Effector memory CD8-positive, alpha-beta T cell (primary cell): ENCODE data around the gene STK25.
A peak's percentile ranks its signal among the peaks of the same experiment; 100 is the strongest.
"Not testable (repeated sequence)": the region's sequence is repeated elsewhere in the genome, so short reads cannot be mapped to it uniquely, and the experiment has no call there.

Source experiments
- ATAC-seq: fragments of 150-1000 bp; cut with Tn5 transposase; replicated peaks from 2 replicates; pipeline ENCODE4 v1.10.0; 2021; ENCODE audit warnings: mild to moderate bottlenecking, moderate library complexity
- DNase-seq, 3 experiments: peaks; one replicate each; pipeline ENCODE4 v3.0.0; 2021
- H3K27ac Mint-ChIP-seq, 2 donors: one replicate each; pipeline ENCODE4 v1.8.0; 2022; ENCODE audit warnings: mild to moderate bottlenecking in 2 of 2, mixed read lengths in 2 of 2, moderate library complexity in 2 of 2
- H3K27me3 Mint-ChIP-seq, 2 donors: one replicate each; pipeline ENCODE4 v1.8.0; 2022; ENCODE audit warnings: mixed read lengths in 2 of 2
- H3K36me3 Mint-ChIP-seq: one replicate; pipeline ENCODE4 v1.8.0; 2022; ENCODE audit warnings: mild to moderate bottlenecking, moderate library complexity, mixed read lengths; ENCODE audit not compliant: insufficient read depth
- H3K4me1 Mint-ChIP-seq, 2 donors: one replicate each; pipeline ENCODE4 v1.8.0; 2022; ENCODE audit warnings: low read depth in 2 of 2, mixed read lengths in 2 of 2
- H3K4me3 Mint-ChIP-seq, 2 donors: one replicate each; pipeline ENCODE4 v1.8.0; 2022; ENCODE audit warnings: mild to moderate bottlenecking in 2 of 2, mixed read lengths in 2 of 2, moderate library complexity in 2 of 2
- H3K9me3 Mint-ChIP-seq, 2 donors: one replicate each; pipeline ENCODE4 v1.8.0; 2022; ENCODE audit warnings: mixed read lengths in 2 of 2

STK25 gene

DNA sequence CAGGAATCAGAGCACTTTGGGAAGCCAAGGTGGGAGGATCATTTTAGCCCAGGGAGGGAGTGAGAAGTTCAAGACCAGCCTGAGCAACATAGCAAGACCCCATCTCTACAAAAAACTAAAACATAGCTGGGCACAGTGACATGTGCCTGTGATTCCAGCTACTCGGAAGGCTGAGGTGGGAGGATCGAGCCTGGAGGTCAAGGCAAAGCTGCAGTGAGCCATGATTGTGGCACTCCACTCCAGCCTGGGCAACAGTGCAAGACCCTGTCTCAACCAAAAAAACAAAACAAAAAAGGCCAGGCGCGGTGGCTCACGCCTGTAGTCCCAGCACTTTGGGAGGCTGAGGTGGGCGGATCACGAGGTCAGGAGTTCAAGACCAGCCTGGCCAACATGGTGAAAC lies 58.3 kb downstream of the STK25 start:
- not testable (repeated sequence) for H3K4me3 Mint-ChIP-seq
- peaks cover 6 to 11% of the 10 kb centered on the region in 2 donors for H3K27me3 Mint-ChIP-seq

DNA sequence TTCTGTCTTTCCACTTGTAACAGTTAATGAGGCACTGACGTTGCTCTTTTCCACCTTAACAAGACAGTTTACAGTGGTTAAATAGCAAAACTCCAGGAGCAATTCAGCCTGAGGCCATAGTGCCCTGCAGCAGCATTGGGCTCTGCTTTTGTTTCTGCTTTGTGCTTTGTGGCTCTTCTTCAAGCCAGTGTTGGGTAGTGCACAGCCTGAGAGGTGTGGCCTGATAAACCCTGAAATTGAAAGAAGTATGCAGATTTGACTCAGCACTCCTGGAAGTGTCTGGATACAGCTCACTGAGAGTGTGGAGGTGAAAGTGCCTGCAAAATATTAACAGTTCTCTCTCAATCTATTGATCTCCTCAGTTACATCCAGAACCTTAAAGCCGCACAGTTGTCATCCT lies 63.0 kb downstream of the STK25 start:
- Mint-ChIP-seq H3K4me1 (peaks cover 16 to 27% of the 10 kb centered on the region in 2 donors), H3K27ac (no peak overlapping the region), H3K36me3 (peaks cover 20% of the 10 kb centered on the region), H3K27me3 (peaks cover 11 to 23% of the 10 kb centered on the region in 2 donors), H3K9me3 (no peaks in the 10 kb centered on the region), H3K4me3 (no peak overlapping the region)
- no peak for DNase-seq
- no peak for ATAC-seq

More for the DNA sequence above, 58.3 kb downstream of the STK25 start:
- not testable (repeated sequence) for H3K36me3 Mint-ChIP-seq, H3K9me3 Mint-ChIP-seq, DNase-seq, H3K27ac Mint-ChIP-seq, ATAC-seq, H3K4me1 Mint-ChIP-seq

DNA sequence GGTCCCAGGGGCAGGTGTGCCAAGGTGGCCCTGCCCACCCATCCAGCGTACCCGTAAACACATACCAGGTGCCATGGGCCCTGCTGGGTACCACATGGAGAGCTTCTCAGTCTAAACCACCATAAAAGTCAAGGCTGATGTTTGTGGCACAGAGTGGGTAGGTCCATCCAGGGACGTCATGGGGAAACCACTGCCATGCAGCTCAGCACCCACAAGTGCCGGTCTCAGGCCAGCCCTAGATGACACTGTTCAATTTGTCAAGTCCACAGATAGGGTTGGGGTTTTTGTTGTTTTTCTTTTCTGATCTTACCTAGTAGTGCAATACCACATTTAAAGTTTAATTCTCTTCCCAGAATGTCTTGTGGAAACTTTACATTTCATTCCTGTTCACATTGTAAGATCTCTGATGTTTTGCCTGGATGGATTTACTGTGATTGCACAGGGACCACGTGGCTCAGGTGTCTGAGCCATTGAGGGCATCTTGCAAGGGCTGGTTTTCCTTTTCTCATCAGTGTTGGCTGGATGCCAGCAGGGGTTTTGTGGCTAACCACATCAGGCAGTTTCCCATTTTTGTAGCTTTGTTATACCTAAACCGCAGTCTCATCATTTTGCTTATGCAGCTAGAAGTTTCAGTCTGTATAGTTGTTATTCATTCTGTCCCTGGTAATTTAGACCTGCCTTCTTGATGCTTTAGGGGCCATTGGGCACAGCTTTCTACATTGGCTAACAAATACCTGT lies 64.7 kb downstream of the STK25 start:
- DNase-seq (peak; percentile 89 to 93 (median 93)), ATAC-seq (peak; percentile 86)
- Mint-ChIP-seq H3K9me3 (no peaks in the 10 kb centered on the region), H3K4me3 (peak overlapping the region; percentile 59), H3K27ac (peak overlapping the region; percentile 85 to 93), H3K4me1 (peaks cover 16 to 27% of the 10 kb centered on the region in 2 donors), H3K27me3 (peaks cover 11 to 28% of the 10 kb centered on the region in 2 donors), H3K36me3 (peaks cover 20% of the 10 kb centered on the region)
